Bronchial epithelial cell (primary cell): ENCODE data around the gene WDR4. TPM values are rescaled to one million over a fixed set of nuclear protein-coding genes. Genes with fewer than 3 reads are reported as not detected.

Source experiments
- DNase-seq: peaks from one replicate; pipeline ENCODE4 v3.0.0-alpha.2; 2010; ENCODE audit warnings: low read depth
- FAIRE-seq: peaks from 2 replicates; lab custom pipeline; 2011; peaks lifted over from hg19 to GRCh38; lab: Jason Lieb, UNC
- H3K27me3 ChIP-seq: 2 replicates; pipeline ENCODE4 v1.5.1; 2011; ENCODE audit warnings: low read length; ENCODE audit not compliant: control insufficient read depth, insufficient read depth
- H3K36me3 ChIP-seq: 2 replicates; pipeline ENCODE4 v1.5.1; 2011; ENCODE audit warnings: low read length; ENCODE audit not compliant: control insufficient read depth, insufficient read depth
- H3K4me3 ChIP-seq: 2 replicates; pipeline ENCODE4 v1.5.1; 2011; ENCODE audit warnings: mild to moderate bottlenecking, low read depth, low read length, control low read depth
- CTCF ChIP-seq: IDR thresholded peaks from 2 replicates; pipeline ENCODE4 v1.5.1; 2011; ENCODE audit warnings: mild to moderate bottlenecking, moderate library complexity, low read length, control low read depth, inconsistent platforms; ENCODE audit not compliant: insufficient read depth, severe bottlenecking
- total RNA-seq: library from RNA; depleted of rRNA; stranded (reverse); fragments of >200 nt; gene quantifications from 2 replicates; pipeline ENCODE4 v1.2.1, GENCODE V29; 2014

Gene WDR4
- total RNA-seq, 1 donor from 2014 or later = 28.4 TPM

GRCh38 chr21:42836767-42837301, 42.5 kb downstream of the WDR4 start:
- TF ChIP-seq CTCF = no peak
- DNase-seq (no peak), FAIRE-seq (no peak)
- no peak overlapping the region for H3K4me3 ChIP-seq
- peaks cover 13% of the 10 kb centered on the region for H3K36me3 ChIP-seq
- H3K27me3 ChIP-seq = no peaks in the 10 kb centered on the region

GRCh38 chr21:42836402-42836666, 43.0 kb downstream of the WDR4 start:
- Histone ChIP-seq H3K4me3 (no peak overlapping the region), H3K36me3 (peaks cover 11% of the 10 kb centered on the region), H3K27me3 (no peaks in the 10 kb centered on the region)
- FAIRE-seq (no peak), DNase-seq (no peak)
- no peak for TF ChIP-seq CTCF

- no peak for FAIRE-seq
- H3K36me3 ChIP-seq = peaks cover 7% of the 10 kb centered on the region
- H3K4me3 ChIP-seq = no peak overlapping the region
- TF ChIP-seq CTCF = no peak
- H3K27me3 ChIP-seq = no peaks in the 10 kb centered on the region
- no peak for DNase-seq
Observed at GRCh38 chr21:42835611-42836401, 43.5 kb downstream of the WDR4 start.

- Histone ChIP-seq H3K27me3 (no peaks in the 10 kb centered on the region), H3K4me3 (no peak overlapping the region), H3K36me3 (peaks cover 5% of the 10 kb centered on the region)
- TF ChIP-seq CTCF = no peak
- FAIRE-seq = no peak
- no peak for DNase-seq
Observed at GRCh38 chr21:42835211-42835610, 44.1 kb downstream of the WDR4 start.

- Histone ChIP-seq H3K27me3 (no peaks in the 10 kb centered on the region), H3K4me3 (no peak overlapping the region), H3K36me3 (peaks cover 5% of the 10 kb centered on the region)
- no peak for TF ChIP-seq CTCF
- no peak for DNase-seq
- no peak for FAIRE-seq
Observed at GRCh38 chr21:42834726-42835191, 44.6 kb downstream of the WDR4 start.
